ENCODE data around the gene DLEC1.

DLEC1 gene

DNA sequence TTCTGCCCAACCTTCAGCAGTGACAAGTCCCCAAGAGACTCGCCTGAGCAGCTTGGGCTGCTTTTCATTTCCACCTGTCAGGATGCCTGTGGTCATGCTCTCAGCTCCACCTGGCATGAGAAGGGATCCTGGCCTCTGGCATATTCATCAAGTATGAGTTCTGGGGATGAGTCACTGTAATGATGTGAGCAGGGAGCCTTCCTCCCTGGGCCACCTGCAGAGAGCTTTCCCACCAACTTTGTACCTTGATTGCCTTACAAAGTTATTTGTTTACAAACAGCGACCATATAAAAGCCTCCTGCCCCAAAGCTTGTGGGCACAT is 102.9 kb downstream of the DLEC1 start:
- TF ChIP-seq FOXP2 (optimal IDR thresholded peaks at IDR 0.05; ENCODE audit: borderline replicate concordance, extremely low read depth, extremely low read length, insufficient read depth) (no peak), TAF1 (IDR thresholded peaks at IDR 0.05; ENCODE audit: borderline replicate concordance, insufficient read depth, low read length) (no peak), POLR2AphosphoS5 (IDR thresholded peaks at IDR 0.05; ENCODE audit: low read depth, low read length) (no peak), SIN3A (IDR thresholded peaks at IDR 0.05; ENCODE audit: borderline replicate concordance, insufficient read depth, low read length) (no peak)
- TF ChIP-seq, protein P1, sequence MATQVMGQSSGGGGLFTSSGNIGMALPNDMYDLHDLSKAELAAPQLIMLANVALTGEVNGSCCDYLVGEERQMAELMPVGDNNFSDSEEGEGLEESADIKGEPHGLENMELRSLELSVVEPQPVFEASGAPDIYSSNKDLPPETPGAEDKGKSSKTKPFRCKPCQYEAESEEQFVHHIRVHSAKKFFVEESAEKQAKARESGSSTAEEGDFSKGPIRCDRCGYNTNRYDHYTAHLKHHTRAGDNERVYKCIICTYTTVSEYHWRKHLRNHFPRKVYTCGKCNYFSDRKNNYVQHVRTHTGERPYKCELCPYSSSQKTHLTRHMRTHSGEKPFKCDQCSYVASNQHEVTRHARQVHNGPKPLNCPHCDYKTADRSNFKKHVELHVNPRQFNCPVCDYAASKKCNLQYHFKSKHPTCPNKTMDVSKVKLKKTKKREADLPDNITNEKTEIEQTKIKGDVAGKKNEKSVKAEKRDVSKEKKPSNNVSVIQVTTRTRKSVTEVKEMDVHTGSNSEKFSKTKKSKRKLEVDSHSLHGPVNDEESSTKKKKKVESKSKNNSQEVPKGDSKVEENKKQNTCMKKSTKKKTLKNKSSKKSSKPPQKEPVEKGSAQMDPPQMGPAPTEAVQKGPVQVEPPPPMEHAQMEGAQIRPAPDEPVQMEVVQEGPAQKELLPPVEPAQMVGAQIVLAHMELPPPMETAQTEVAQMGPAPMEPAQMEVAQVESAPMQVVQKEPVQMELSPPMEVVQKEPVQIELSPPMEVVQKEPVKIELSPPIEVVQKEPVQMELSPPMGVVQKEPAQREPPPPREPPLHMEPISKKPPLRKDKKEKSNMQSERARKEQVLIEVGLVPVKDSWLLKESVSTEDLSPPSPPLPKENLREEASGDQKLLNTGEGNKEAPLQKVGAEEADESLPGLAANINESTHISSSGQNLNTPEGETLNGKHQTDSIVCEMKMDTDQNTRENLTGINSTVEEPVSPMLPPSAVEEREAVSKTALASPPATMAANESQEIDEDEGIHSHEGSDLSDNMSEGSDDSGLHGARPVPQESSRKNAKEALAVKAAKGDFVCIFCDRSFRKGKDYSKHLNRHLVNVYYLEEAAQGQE (IDR thresholded peaks at IDR 0.05; ENCODE audit: insufficient read depth in 1 of 2, low read depth in 2 of 2, low read length in 2 of 2), result no peak

DNA sequence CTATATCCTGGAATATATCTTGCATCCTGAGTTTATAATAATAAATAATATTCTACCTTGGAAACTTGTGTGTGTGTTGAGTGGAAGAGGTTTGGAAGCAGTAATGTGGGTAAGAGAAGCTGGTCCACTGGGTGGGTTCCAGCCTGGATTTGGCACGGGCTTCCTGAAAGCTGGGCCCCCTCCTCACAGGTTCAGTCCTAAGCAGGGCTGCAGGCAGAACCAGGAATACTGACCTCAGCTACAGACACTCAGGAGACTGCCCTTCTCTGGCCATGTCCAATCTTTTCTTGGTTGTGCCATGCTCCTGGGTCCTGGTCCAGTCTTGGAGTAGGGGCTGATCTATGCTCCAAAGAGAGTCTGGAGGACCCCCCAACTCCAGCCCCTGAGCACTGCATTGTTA is 104.0 kb downstream of the DLEC1 start:
- TF ChIP-seq FOXP2 (optimal IDR thresholded peaks at IDR 0.05; ENCODE audit: borderline replicate concordance, extremely low read depth, extremely low read length, insufficient read depth) (no peak), SIN3A (IDR thresholded peaks at IDR 0.05; ENCODE audit: borderline replicate concordance, insufficient read depth, low read length) (no peak), TAF1 (IDR thresholded peaks at IDR 0.05; ENCODE audit: borderline replicate concordance, insufficient read depth, low read length) (no peak), POLR2AphosphoS5 (IDR thresholded peaks at IDR 0.05; ENCODE audit: low read depth, low read length) (no peak)
- TF ChIP-seq, protein P1 (IDR thresholded peaks at IDR 0.05; ENCODE audit: insufficient read depth in 1 of 2, low read depth in 2 of 2, low read length in 2 of 2), result no peak

DNA sequence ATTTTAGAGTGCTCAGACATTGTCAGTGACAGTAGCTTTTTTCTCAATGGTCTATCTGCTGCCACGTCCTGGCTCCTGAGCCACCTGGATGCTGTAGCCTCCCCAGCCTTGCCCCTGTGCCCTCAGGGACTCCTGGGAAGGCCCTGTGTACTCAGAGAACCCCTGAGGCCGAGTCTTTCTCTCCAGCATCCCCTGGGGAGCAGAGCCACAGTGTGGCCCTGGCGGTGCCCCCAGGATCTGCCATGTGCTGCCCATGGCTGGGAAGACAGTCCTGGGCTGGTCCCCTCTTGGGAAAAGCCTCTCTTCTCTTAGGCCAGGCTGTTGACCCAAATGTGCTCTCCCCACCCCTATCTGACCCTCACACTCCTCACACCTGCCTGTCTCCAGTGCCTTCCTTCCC is 104.5 kb downstream of the DLEC1 start:
- TF ChIP-seq SIN3A (IDR thresholded peaks at IDR 0.05; ENCODE audit: borderline replicate concordance, insufficient read depth, low read length) (no peak), POLR2AphosphoS5 (IDR thresholded peaks at IDR 0.05; ENCODE audit: low read depth, low read length) (no peak), FOXP2 (optimal IDR thresholded peaks at IDR 0.05; ENCODE audit: borderline replicate concordance, extremely low read depth, extremely low read length, insufficient read depth) (no peak), TAF1 (IDR thresholded peaks at IDR 0.05; ENCODE audit: borderline replicate concordance, insufficient read depth, low read length) (no peak)
- TF ChIP-seq, protein P1 (IDR thresholded peaks at IDR 0.05; ENCODE audit: insufficient read depth in 1 of 2, low read depth in 2 of 2, low read length in 2 of 2), result no peak

DNA sequence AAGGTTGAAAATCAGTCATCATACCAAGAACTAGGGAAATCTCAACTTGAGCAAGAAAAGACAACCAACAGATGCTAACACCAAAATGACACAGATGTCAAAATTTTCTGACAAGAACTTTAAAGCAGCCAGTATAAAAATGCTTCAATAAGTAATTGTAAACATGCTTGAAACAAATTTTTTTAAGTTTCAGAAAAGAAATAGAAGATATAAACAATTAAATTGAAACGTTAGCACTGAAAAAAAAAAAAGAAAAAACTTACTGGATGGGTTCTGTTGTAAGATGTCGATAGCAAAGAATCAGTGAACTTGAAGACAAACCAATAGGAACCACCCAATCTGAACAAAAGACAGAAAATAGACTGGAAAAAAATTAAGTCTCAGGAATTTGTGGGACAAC is 107.5 kb downstream of the DLEC1 start:
- TF ChIP-seq, protein P1 (IDR thresholded peaks at IDR 0.05; ENCODE audit: insufficient read depth in 1 of 2, low read depth in 2 of 2, low read length in 2 of 2), result no peak
- no peak for TF ChIP-seq SIN3A (IDR thresholded peaks at IDR 0.05; ENCODE audit: borderline replicate concordance, insufficient read depth, low read length)

DNA sequence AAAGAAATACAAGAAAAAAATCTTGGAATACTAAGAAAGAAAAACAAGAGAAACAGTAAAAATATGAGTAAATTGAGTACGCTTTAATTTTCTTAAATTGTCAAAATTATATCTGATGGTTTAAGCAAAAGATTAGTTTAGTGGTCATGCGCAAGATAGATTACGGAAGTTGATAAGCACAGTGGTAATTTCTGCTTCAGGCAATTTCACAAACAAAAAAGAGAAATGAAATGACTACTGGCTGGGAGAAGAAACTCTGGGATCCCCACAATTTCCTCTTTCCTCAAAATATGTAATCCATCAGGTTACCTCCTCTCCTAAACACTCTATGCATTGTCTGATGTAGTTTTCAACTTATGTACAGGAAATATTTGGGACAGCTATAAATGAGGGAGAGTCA is 108.4 kb downstream of the DLEC1 start:
- TF ChIP-seq SIN3A (IDR thresholded peaks at IDR 0.05; ENCODE audit: borderline replicate concordance, insufficient read depth, low read length) (no peak), TAF1 (IDR thresholded peaks at IDR 0.05; ENCODE audit: borderline replicate concordance, insufficient read depth, low read length) (no peak), POLR2AphosphoS5 (IDR thresholded peaks at IDR 0.05; ENCODE audit: low read depth, low read length) (no peak), FOXP2 (optimal IDR thresholded peaks at IDR 0.05; ENCODE audit: borderline replicate concordance, extremely low read depth, extremely low read length, insufficient read depth) (no peak)
- TF ChIP-seq, protein P1 (IDR thresholded peaks at IDR 0.05; ENCODE audit: insufficient read depth in 1 of 2, low read depth in 2 of 2, low read length in 2 of 2), result no peak

Data from PFSK-1 (cell line).